GM21528 (cell line): ENCODE measurements around the gene ABCC11.
"Not testable (repeated sequence)": the region's sequence is repeated elsewhere in the genome, so short reads cannot be mapped to it uniquely, and the experiment has no call there.

ENCODE experiments used
- ATAC-seq: cut with Tn5 transposase; IDR thresholded peaks from one replicate; pipeline ENCODE4 v1.9.1; 2021; ENCODE audit warnings: mild to moderate bottlenecking, moderate library complexity; ENCODE audit not compliant: unreplicated experiment, low FRiP score

The ABCC11 gene

GRCh38 chr16:48204825-48205151, 42.6 kb downstream of the ABCC11 start:
- no peak for ATAC-seq

- no peak for ATAC-seq
Measured at GRCh38 chr16:48203974-48204824, 43.1 kb downstream of the ABCC11 start.

- no peak for ATAC-seq
Measured at GRCh38 chr16:48201515-48202201, 45.7 kb downstream of the ABCC11 start.

- ATAC-seq, result no peak
Measured at GRCh38 chr16:48197294-48197693, 50.0 kb downstream of the ABCC11 start.

- ATAC-seq, result no peak
Measured at GRCh38 chr16:48194828-48195556, 52.3 kb downstream of the ABCC11 start.

GRCh38 chr16:48193846-48194245, 53.5 kb downstream of the ABCC11 start:
- no peak for ATAC-seq

GRCh38 chr16:48188449-48189102, 58.8 kb downstream of the ABCC11 start:
- ATAC-seq, result peak; percentile 89

GRCh38 chr16:48187779-48188178, 59.6 kb downstream of the ABCC11 start:
- no peak for ATAC-seq

- ATAC-seq, result no peak
Measured at GRCh38 chr16:48184681-48185080, 62.7 kb downstream of the ABCC11 start.

GRCh38 chr16:48182979-48183537, 64.3 kb downstream of the ABCC11 start:
- ATAC-seq, result no peak

DNA sequence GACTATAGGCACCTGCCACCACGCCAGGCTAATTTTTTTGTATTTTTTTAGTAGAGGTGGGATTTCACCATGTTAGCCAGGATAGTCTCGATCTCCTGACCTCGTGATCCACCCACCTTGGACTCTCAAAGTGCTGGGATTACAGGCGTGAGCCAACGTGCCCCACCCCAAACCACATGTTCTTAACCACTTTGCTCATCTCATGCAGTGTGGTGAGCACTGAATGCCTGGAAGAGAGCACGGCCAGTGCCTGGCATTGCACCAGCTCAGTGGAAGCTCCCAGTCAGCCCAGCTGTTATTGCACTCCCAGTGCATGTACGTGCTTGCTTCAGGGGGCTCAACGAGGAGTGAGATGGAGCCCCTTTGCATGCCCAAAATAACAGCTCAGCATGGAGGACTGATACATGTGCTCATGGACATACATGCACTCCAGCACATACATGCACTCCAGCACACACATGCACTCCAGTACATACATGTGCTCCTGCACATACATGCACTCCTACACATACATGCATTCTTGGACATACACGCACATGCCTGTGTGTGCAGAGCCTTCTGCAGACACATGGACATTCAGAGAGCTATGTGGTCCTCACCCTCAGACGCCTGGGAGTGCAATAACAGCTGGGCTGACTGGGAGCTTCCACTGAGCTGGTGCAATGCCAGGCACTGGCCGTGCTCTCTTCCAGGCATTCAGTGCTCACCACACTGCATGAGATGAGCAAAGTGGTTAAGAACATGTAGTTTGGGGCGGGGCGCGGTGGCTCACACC, 65.4 kb downstream of the ABCC11 start:
- ATAC-seq, result not testable (repeated sequence)

DNA sequence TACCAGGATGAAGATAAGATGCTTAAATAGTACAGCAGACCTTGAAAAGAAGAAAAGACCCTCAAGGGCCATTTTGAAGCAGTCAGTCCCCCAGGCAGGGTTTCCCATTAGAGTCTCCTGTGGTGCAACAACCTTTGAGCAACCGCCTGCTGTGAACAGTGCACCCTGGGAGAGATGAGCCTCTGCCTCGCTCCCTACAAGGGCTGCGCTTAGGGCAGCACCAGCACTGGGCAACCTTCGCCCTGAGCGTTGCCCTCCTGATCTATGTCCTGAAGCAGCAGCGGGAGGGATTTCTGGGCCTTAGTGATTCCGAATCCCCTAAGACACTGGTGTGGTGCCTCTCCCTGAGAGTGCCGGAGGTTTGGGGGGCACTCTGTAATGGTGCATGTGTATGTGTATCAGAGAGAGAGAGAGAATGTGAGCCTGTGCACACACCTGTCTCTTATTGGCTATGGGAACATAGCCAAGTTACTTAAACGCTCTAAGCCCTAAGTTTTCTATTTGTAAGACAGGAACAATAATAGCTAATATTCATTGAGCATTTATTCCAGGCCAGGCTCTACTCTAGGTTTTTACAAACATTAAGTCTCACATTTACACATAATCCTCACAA, 66.4 kb downstream of the ABCC11 start:
- ATAC-seq, result no peak

GRCh38 chr16:48176635-48177408, 70.5 kb downstream of the ABCC11 start:
- ATAC-seq, result no peak

DNA sequence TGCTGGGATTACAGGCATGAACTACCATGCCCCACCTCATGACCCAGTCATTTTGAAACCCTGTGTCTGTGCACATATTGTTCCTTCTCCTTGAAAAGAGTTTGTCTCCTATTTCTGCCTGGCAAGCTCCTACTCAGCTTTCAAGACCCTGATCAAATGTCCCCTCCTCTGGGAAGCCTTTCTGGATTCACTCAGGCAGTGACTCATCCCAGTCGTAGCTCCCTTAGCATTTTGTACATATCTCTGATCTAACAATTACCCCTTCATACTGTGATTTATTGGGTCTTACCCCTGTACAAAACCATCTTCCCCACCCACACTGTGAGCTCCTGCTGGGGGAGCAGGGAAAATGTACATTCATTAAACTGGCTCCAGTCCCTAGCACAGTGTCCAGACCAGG, 73.5 kb downstream of the ABCC11 start:
- ATAC-seq, result no peak

GRCh38 chr16:48172682-48173081, 74.7 kb downstream of the ABCC11 start:
- ATAC-seq, result no peak

DNA sequence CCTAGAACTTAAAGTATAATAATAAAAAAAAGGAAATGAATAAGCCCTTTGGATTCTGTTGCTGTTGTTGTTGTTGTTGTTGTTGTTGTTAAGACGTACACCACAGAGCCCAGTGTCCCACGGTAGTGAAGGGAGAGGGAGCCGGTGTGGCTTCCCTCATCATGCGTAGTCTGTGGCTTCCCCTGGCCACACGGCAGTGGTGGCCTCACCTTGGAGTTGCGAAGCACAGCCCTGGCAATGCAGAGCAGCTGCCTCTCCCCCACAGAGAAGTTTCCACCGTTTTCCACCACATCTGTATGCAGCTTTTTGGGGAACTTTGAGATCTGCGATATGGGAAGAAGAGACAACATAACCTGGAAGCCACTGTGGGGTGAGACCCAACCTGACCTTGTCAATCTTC, 77.4 kb downstream of the ABCC11 start:
- no peak for ATAC-seq

GRCh38 chr16:48168075-48168474, 79.3 kb downstream of the ABCC11 start:
- ATAC-seq, result no peak

- ATAC-seq, result not testable (repeated sequence)
Measured at GRCh38 chr16:48166617-48167016, 80.7 kb downstream of the ABCC11 start.
